HL-60/S4 treated with retinoic acid at 250 ng/mL for 4 days and 3 days (cell line): ENCODE results near the gene CDH23.
"Not testable (repeated sequence)": the region's sequence is repeated elsewhere in the genome, so short reads cannot be mapped to it uniquely, and the experiment has no call there.

ENCODE experiments used
- in situ Hi-C: fragments of 300-500 bp; cut with MboI; formaldehyde crosslinking; loops from 2 replicates; pipeline ENCODE4 v1.7.0; 2022; ENCODE audit warnings: low sequenced_read_pairs

Gene CDH23

DNA sequence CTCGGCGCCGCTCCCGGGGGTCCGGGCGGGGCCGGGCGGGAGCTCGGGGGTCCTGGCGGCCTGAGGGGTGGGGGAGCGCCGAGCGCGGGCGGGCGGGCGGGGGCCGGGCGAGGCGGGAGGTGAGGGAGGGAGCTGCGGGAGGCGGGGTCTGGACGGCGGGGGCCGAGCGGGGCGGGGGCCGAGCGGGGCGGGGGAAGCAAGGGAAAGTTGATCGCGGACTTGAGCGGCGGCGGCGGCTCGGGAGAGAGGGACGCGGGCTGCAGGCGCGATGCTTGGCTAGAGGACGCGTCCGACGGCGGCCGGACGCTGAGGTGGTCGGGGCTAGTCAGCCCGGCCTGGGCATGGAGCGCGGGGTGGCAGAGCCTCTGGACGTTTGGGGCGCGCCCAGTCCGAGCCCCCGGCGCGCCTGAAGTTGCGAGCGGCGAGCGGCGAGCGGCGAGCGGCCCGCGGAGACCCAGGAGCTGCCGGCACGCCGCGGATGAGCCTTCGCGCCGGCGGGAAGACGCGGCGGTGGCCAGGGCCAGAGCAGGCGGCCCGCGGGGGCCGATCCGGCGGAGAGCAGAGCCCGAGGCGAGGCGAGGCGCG is at the start of gene CDH23:
CDH23 (plus strand) TSS at position 210 of the 585 bp plus-strand sequence. CDS start 42,912 bp downstream, outside the sequence.
- in situ Hi-C loops: no loop called here

DNA sequence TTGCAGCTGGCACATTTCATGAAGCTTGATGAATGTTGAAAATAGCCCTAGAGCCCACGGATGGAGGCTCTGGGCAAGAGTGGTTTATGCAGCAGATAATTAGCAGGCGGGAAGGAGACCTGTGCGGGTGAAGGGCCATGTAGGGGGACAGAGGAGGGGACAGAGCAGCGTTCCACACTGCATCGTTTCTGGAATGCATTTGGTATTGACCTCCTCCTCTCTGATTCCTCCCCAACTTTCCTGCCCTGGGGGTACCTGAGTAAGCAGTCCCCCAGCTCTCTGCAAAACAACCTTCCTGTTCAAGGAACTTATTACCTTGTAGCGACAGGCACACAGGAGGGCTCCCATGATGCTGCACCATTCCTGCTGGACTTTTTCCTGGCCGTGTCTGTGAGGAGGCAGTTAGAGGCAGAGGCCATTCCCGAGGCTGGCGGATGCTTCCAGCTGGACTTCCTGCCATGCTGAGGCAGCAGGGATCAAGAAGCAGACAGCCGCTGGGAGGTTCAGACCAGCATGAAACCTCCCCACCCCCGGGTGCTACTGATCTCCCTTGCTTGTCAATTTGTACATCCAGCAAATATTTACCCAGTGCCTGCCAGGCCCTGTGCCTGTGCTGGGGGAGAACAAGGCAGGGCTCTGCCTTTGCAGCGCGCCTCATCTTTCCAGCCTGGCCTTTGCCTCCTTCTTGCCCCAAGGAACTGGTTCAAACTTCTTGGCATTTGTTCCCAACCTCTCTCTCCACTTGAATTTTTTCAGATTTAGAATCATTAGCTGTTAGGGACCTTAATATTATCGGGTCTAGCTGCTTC is 48.9 kb upstream of the CDH23 start:
- in situ Hi-C loops: no loop called here

DNA sequence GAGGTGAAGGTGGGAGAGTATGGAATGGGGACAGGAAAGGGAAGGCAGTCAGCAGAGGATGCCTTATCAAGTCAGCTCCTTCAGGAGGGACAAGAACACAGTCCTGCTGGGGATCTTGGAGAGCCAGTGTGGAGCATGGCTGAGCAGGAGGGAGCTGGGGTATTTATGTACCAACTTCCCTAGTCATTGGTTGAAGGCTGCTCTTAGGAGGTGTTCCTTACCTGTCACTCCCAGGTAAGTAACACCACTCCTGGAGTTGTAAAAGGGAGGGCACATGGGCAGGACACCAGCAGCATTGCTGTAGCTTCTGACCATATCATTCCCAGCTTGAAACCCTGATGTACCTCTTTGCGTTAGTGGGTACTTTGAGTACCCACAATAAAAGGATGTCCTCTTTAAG is 47.9 kb upstream of the CDH23 start:
- in situ Hi-C loops: no loop called here

DNA sequence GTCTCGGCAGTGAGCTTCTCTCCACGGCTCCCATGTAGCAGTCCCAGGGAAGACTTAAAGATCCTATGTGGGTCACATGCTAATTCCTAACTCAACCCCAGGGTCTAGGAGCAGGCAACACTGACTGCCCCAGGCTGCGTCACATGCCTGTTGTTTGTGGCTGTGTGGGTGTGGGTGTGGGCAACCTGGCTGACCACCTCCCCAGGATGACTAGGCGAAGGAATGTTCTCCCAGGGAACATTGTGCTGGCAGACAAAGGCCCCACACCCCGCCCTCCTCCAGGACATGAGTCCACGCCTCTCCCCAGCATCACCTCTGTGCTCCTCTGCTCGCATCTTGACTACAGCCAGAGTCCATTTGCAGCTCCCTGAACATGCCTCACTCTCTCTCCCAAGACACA is 47.3 kb upstream of the CDH23 start:
- in situ Hi-C loops: no loop called here

DNA sequence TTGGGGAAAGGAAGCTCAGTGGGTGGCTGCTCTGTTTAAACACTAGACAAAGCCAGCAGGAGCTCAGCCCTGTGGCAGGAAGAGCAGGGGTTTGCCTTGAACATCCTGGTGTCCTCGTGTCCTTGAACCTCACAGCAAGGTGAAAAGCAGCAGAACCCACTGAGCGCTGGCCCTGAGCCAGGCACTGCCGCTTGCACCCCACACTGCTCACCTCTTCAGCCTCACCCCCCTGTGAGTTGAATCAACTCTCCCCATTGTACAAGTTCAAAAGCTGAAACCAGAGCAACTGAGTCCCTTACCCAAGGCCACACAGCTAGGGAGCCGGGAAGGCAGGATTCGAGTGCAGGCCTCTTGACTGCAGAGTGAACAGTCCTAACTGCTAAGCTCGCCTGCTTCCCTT is 45.6 kb upstream of the CDH23 start:
- in situ Hi-C loops: no loop called here

DNA sequence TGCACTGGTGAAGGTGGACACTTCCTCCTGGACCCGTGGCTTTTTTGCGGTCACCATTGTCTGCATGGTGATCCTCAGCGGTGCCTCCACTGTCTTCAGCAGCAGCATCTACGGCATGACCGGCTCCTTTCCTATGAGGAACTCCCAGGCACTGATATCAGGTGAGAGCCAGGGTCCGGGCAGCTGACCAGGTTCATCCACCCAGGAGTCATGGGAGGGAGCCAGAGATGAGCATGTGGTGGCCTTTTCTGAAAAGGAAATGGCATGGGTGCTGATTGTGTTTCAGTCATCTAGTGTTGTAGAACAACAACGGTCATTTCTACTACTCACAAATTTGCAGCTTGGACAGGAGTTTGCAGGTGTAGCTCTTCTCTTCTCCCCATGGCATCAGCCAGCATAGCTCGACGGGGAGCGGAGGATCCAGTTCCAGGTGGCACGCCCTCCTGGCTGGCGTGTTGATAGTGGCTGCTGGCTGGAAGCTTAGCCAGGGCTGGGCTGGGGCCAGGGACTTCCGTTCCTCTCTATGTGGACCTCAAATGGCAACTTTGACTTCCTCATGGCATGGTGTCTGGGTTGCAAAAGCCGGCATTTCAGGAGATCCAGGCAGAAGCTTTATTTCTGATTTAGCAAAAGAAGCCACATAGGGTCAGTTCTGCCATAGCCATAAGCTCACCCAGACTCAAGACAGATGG is 44.9 kb upstream of the CDH23 start:
- in situ Hi-C loops: no loop called here

DNA sequence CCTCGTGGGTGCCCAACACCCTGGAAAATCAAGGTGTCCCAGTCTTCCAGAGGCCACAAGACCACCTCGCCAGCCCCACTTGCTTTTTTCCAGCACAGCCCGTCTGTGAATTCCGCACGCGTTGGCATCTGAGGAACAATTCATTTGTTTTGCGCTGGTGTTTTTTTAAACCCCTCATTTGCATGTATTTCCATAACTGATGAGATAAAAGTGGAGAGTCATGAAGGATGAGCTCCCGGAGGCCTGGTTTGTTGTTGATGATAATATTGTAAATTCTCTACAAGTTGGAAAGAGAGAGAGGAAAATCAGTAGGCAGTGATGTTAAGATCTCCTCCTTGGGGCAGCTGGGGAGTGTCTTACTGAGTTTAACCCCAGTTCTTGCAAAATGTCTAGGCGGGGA is 43.1 kb upstream of the CDH23 start:
- in situ Hi-C loops: no loop called here

DNA sequence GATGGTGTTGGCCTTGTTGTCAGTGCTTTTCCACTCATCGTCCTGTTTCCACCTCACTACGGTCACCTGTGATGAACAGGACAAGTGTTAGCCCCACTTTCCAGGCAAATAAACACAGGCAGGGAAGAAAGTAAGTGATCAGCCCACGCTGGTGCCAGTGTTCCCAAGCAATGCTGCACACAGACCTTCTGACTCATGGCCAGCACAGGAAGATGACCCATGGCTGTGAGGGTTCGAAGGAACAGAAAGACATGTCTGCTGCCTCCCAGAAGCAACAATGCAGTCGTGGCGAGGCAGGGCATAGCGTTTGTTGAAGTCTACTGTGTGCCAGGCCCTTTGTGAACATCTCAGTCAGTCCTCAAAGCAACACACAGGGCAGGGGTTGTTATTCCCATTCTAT is 41.9 kb upstream of the CDH23 start:
- in situ Hi-C loops: no loop called here

DNA sequence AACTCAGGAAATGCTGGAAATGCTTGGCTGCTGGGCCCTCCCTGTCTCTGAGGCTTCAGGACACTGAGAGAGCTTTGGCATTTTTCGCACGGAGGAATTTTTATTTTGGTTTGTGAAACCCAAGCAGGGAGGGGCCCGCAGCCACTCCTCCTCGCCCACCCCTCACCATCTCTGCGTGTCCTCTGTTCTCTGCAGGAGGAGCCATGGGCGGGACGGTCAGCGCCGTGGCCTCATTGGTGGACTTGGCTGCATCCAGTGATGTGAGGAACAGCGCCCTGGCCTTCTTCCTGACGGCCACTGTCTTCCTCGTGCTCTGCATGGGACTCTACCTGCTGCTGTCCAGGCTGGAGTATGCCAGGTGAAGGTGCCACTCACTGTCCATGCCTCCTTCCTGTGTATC is 40.8 kb upstream of the CDH23 start:
- in situ Hi-C loops: no loop called here

DNA sequence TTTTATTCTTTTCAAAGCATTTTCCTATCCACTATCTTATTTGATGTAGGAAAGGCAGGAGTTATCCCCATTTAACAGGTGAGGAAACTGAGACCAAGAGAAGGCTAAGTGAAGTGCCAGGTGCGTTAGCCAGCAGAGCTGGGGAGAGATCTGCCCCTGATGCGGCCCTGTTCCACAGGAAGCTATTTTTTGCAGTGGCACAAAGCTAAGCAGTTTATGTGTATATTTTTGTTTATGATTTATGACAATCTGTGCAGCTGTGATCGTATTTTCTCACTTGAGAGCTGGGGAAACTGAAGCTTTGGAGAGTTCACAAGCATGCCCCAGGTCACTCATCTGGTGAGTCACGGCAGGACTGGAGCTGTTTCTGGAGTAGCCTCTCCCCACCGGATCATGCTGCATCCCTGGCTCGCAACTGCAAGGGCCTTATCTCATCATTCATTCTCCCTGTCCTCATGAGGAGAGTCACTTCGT is 38.9 kb upstream of the CDH23 start:
- in situ Hi-C loops: no loop called here

DNA sequence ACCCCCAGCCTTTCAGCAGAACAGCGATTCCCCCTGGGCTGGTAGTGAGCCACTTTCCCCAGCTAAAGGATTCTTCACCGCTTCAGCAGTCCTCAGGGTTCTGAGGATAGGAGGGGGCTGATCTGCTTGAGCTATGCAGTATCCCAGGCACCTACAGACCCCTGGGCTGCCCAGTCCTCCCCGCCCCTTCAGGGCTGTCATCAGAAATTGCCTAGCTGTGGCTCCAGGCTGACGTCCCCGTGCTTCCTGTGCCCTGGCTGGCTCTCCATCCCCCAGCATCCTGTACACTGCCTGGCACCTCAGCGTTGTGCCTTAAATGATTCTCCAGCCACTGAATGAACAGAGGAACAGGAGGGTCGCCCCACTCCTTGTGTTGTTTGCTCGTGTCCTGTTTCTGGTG is 38.4 kb upstream of the CDH23 start:
- in situ Hi-C loops: no loop called here

DNA sequence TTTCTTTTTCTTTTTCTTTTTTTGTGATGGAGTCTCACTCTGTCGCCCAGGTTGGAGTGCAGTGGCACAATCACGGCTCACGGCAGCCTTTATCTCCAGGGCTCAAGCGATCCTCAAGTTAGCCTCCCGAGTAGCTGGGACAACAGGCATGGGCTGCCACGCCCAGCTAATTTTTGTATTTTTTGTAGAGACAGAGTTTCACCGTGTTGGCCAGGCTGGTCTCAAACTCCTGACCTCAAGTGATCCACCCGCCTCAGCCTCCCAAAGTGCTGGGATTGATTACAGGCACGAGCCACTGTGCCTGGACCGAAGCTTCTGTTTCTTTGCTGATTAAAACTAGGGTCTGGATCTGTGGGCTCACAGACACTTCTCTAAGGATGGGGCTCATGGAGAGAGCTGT is 37.8 kb upstream of the CDH23 start:
- in situ Hi-C loops: not testable (repeated sequence)

DNA sequence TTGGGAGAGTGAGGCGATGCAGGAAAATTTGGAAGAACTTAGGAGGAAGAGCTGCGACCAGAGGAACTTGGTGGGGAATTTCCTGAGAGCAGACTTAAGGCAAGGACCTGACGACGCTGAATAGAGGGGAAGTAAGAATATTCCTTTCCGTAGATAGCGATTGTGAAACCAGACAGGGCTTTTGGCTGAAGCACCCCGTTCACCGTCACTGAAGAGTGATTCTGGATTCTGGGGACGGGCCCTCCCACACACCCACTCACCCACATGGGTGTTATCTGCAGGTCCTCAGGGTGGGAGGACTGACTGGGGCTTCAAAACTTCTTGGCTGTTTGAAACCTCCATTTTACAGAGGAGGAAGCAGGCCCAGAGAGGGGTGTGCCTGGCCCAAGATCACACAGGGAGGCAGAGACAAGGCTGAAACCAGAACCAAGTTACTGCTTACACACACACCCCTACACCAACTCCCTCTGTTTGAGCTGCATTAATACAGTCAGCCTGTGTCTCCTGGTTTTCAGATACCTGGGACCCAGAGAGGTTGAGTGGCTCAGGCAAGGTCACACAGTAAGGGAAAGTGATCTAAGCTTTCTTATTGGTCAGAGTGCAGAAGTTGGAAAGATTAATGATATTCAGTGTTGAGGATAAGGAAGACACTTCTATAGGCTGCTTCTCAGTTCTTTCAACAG is 37.2 kb upstream of the CDH23 start:
- in situ Hi-C loops: no loop called here

DNA sequence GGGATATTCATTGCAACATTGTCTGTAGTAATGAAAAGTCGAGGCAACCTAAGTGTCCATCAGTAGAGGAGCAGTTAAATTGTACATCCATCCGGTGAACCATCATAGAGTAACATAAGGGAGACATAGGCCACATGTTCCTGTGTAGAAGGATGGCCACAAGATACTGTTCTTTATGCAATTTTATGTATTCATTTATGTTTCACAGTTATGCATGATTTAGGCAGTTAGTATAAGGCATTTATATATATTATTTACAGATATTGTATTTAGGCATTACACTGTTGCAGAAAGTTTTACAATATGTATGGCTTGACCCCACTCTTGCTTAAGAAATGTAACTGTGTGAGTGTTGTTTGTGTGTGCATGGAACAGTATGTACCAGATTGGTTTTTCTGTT is 36.0 kb upstream of the CDH23 start:
- in situ Hi-C loops: no loop called here

DNA sequence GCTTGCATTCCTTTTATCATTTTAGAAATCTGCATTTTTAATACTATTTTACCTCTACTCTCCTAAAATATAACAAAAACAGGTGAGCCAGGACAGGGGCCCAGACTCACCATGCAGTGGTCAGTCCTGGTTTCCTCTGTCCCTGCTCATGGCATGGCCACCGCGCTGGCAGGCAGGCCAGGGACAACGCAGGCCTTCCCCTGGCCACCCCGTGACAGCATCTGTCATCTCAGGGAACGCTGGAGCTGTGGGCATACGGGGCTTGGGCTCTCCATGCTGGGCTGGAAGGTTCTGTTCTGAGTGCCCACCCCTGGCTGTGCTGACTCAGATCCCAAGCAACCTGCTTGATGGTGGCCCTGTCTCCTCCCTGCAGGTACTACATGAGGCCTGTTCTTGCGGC is 35.1 kb upstream of the CDH23 start:
- in situ Hi-C loops: no loop called here

DNA sequence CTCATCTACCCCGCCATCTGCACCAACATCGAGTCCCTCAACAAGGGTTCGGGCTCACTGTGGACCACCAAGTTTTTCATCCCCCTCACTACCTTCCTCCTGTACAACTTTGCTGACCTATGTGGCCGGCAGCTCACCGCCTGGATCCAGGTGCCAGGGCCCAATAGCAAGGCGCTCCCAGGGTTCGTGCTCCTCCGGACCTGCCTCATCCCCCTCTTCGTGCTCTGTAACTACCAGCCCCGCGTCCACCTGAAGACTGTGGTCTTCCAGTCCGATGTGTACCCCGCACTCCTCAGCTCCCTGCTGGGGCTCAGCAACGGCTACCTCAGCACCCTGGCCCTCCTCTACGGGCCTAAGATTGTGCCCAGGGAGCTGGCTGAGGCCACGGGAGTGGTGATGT is 34.6 kb upstream of the CDH23 start:
- in situ Hi-C loops: no loop called here

DNA sequence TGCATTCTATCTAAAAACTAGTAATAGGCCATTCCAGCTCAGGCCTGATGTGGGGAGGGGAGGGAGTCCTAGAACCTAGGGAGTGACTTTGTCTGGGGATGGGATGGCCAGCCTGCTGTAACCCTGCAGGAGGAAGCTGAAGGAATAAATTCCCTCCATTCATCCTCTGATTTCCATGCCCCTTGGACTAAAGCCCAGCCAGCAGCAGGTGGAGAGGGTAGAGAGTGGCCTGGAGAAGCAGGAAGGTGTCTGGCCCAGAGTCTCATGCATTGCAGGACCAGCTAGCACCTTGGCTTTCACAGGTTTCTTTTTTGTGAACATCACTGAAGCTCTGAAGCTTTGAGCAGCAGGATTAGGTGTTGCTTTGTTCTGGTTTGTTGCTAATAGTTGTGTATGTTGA is 32.8 kb upstream of the CDH23 start:
- in situ Hi-C loops: no loop called here

DNA sequence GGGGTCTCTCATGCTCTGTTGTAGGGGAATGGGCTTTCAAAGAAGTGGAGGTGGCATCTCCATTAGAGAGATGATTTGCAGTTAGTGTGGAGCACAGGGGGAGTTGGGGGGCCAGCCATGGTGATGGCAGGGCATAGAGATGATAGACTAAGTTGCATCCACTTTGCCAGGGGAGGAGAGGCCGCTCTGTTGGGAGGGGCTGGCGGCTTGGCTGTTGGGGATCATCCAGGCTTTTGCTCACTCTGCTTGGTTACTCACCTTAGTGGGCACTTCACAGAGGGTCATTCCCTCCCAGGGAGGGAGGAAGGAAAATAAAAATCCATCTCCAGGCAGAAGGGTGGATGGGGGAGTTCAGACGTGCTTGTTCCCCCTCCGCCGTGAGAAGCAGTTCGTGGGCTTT is 31.4 kb upstream of the CDH23 start:
- in situ Hi-C loops: no loop called here

DNA sequence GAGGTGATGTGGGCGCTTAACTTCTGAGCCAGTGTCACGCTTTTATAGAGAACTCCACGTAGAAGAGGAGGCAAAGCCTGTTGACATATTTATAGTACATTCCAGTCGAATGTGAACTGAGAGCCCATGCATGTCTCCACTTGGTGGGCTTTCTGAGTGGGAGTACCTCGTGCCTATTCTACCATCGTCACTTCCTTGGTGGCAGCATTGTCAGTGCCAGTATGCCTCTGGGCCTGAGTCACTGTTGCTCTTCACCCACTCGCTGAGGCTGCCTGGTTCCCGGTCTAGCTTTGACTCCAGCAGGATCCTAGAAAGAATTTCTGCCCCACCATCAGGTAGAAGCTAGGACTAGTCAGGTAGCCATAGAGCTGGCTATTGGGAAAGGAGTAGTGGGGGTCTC is 30.0 kb upstream of the CDH23 start:
- in situ Hi-C loops: no loop called here

DNA sequence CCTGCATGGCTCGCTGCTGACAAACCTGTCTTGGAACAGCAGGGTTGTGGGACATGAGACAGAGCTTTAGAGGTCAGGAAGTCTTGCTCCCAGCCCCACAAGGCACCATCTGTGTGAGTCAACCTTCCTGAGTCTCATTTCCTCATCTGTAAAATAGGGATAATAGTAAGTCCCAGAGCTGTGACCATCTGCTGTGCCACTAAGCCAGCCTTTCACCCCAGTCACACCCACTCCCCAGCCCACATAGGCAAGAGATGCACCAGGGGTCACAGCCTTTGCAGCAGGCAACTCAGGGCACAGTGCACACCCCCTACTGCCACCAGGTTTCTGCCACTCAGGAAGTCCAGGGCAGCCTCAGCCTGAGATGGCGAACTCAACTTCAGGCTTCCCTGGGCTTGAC is 29.4 kb upstream of the CDH23 start:
- in situ Hi-C loops: no loop called here

DNA sequence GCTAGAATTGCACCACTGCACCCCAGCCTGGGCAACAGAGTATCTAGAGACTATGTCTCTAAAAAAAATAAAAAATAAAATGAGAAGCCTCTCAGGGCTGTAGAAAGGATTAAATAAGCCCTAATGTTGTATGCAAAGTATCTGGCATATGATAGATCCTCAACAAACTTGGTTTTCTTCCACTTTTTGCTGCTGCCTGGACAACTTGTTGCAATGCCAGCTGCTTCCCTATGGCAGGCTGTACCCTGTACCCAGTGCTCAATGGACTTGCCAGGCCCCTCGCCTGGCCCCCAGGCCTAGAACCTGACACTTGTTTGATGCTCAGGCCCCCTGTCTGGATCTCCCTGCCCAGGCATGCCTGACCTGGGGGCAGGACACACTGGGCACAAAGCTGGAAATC is 28.5 kb upstream of the CDH23 start:
- in situ Hi-C loops: no loop called here

DNA sequence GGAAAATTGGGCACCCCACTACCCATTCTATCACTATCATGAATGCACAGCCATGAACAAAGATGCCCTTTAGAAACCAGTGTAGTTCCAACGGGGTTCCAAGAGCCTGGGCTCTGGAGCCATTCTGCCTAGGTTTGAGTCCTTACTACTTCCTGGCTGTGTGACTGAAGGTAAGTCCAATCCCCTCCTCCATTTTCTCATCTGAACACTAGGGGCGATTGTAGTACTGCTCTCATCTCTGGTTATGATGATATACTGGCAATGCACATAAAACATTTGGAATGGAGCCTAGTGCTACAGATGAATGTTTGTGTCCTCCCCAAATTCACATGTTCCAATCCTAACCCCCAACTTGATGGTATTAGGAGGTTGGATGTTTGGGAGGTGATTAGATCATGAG is 28.1 kb upstream of the CDH23 start:
- in situ Hi-C loops: no loop called here
